CD4-positive, alpha-beta T cell treated with Interleukin-12 subunit alpha and Interleukin-12 subunit beta, for 1 hour (primary cell): ENCODE results near the gene TJP2.
"Not testable (repeated sequence)": the region's sequence is repeated elsewhere in the genome, so short reads cannot be mapped to it uniquely, and the experiment has no call there.

ENCODE experiments used
- DNase-seq: peaks from one replicate; pipeline ENCODE4 v3.0.0-alpha.2; 2020

Gene TJP2

GRCh38 chr9:69164573-69164972 lies 9.5 kb upstream of the TJP2 start:
- not testable (repeated sequence) for DNase-seq

DNA sequence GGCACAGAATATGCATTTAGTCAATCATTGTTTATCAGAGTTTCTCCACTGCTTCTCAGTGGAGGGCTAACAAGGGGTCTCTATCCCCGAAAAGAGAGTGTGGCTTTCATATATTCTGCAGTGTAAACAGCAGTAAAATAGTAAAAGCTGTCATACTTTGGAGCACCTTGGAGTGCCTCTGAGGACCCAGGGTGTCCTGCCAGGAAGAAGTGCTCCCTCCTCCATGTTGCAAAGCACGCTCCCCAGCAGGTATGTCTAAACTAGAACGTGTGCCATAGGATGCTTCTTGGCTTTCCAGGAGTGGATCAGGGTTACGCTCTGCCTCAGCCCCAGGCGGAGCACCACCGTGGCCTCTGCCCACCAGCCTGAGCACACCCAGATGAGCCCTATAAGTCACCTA lies 8.5 kb upstream of the TJP2 start:
- DNase-seq: no peak

DNA sequence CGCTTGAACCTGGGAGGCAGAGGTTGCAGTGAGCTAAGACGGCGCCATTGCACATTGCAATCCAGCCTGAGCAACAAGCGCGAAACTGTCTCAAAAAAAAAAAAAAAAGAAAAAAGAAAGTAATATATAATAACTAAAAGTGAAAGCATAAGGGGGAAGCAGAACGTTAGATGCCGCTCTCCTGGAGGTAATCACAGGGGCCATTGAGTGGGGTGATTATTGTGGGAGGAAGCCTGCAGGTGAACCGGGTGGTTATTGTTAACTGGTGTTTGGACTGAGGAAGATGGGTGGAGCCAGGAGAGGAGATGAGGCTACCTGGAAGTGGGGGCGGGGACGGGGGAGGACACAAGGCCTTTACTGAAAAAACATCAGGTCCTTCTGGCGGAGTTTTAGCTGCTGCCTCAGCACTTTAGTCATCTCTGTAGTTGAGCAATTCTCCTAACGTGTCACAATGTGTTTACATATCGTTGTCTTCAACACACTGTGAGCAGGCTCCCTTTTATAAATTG lies 5.3 kb upstream of the TJP2 start:
- peak; percentile 48 for DNase-seq

DNA sequence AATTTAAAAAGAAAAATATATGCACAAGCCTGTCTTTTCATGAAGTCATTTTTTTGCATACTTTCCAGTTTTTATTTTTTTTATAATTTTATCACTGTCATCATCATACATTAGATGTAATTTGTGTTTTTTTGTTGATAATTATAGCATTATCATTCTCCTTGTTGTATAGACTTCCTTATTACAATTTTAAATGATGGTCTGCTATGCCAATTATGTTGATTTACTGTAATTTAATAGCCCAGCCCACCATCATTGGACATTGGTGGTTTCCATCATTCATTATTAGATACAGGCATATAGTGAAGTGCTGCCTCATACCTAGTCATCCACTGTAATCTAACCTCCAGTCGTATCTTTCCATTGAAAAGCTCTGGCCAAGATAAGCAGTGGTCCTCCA lies 3.8 kb upstream of the TJP2 start:
- no peak for DNase-seq

GRCh38 chr9:69171049-69171448 lies 3.0 kb upstream of the TJP2 start:
- no peak for DNase-seq

DNA sequence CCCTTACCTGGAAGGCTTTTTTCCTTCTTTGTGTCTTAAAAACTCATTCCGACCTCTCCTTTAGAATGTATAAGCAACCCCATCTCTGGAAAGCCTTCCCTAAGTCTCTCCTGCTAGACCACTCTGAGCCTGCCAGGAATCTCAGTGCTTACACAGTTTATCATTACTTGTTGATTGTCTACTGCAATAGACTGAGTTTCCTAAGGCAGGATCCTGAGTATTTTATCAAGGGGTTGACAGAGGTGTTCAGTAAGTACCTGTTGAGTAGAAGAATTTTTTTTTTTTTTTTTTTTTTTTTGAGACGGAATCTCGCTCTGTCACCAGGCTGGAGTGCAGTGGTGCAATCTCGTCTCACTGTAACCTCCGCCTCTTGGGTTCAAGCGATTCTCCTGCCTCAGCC lies 2.6 kb upstream of the TJP2 start:
- no peak for DNase-seq

DNA sequence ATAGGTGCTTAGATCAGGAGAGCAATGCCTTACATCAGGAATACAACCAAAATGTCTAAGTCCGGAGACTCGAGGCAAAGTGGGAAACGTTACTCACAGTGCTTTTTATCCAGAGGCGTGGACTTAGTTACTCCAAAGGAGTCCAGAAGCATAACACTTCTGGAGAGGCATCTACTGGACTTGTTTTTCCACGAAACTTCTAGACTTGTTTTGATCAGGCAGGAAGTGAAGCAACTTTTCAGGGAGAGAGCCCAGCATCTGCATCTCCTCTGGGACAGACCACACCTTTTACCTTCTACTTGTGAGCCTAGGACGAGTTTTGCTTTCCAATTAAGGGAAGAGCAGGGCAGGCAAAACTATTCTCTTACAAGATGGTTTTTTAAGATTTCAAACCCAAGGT lies 1.2 kb upstream of the TJP2 start:
- no peak for DNase-seq

DNA sequence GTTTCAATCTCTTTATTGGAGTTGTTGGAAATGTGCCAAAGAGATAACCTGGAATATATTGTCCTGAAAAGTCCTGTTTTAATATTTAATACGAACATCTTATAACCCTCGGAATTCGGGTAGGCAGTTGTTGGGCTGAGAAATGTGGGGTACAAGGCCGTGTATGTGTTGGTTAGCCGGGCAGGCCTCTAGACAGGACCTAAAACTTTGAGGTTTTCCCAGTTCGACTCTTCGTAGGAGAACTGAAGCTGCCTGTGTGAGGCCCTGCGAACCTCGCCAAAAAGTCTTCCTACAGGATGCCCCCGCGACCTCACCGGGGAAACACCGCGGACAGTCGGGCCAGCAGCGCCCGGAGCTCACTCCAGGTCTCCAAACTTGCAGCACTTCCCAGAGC lies 583 bp upstream of the TJP2 start:
- DNase-seq: no peak

GRCh38 chr9:69174616-69175463 lies 763 bp downstream of the TJP2 start:
- DNase-seq: no peak

DNA sequence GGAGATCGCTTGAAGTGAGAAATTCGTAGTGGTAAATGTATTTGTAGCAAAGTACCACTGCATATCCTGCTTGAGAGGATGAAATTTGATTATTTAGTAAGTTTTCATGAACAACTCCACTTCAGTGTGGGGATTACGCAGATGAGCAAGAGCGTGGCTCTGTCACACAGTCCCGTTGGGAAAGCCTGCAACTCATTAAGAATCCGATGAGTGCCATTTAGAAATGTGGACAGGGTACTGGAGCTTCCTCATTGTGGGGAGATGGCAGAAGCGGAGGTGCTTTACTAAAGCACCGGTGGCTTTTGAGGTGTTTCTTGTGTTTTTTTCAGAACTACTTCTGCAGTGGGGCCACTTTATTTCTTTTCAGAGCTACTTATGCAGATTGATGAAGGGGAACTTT lies 1.4 kb downstream of the TJP2 start:
- DNase-seq: no peak

DNA sequence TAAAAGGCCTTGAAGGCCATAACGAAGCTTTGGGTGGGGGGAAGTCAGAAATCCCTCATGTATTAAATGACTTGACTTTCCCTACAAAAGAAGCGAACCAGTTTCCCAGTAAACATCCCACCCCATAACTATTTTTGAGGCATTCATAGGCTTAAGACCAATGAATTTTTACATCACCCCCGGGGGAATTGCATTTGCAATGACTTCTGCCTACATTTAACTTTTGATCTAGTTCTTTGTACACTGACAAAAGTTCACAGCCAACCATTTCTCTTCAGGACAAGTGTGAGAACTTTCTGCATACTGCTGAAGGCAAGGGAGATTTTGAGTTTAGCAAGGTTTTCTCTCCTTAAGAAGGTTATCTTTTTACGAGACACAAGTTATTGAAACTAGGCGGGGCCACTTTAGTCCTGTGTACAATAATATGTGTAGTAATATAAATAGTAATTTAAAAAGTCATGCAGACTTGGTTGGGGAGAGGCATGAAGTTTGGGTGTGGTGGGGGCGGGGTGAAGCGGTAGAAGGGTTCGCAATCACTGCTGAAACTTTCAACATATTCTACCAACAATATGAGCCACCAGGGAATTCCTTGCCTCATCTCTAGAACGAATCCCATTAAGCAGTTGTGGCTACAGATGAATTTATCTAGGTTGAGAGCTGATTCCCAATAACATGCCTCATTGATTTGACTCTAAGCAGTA lies 2.5 kb downstream of the TJP2 start:
- no peak for DNase-seq

- DNase-seq: peak; percentile 26
Observed at GRCh38 chr9:69178583-69179011, 4.5 kb downstream of the TJP2 start.

DNA sequence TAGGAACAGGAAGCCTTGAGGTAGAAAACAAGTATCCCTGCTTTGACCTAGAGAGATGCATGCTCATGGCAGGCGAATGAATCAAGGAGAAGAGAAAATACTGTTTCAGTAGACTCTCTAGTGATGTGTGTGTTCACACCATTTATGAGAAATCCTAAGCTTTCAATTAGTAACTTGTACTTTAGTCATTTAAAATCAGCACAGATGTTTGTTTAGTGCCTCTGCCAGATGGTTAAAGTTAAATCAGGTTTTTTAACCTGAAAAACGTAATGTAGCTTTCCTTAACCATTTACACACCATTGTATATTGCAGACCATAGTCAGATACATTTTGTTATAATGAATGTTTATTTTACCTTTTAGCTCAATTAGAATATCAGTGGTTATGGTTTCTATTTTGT lies 5.0 kb downstream of the TJP2 start:
- DNase-seq: no peak

DNA sequence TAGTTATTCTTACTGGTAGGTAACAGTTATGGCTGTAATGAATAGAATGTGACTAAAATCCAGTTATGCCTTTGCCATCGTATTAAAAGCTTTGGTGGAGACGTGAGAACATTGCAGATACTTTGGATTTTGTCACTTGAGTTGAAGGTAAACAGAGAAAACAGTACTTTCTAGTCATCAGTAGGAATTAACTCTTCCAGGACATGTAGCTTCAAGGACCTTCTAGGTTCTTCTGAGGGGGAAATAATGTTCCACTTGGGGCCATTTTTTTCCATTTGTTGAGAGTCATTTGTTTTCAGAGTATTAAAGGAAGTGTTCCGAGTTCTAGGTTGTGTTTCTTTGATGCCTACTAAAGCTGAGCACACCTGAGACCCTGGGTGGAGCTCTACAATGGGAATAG lies 6.1 kb downstream of the TJP2 start:
- DNase-seq: no peak

- DNase-seq: peak; percentile 53
Observed at GRCh38 chr9:69180670-69181069, 6.6 kb downstream of the TJP2 start.

DNA sequence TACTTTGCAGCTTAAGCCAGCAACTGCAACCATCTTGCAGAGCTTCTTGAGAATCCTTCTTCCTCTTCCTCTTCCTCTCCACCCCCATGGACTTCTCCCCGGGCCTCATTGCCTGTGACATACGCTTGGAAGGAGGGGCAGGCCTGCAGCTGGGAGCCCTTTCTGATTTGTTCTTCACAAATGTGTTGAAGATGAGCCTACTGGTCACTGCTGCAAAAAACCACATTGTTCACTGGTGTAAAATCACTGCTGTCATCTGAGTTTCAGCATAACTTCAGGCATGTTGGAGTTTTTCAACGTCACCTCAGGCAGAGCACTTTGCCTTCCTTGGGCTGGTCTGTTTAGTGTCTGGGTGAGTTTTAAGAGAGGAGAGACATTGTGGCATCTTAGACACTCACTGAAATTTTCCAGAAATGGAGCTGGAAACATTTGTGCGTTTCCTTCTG lies 7.9 kb downstream of the TJP2 start:
- DNase-seq: no peak

- no peak for DNase-seq
Observed at GRCh38 chr9:69184266-69184665, 10.2 kb downstream of the TJP2 start.

GRCh38 chr9:69186841-69187611 lies 12.9 kb downstream of the TJP2 start:
- DNase-seq: no peak

DNA sequence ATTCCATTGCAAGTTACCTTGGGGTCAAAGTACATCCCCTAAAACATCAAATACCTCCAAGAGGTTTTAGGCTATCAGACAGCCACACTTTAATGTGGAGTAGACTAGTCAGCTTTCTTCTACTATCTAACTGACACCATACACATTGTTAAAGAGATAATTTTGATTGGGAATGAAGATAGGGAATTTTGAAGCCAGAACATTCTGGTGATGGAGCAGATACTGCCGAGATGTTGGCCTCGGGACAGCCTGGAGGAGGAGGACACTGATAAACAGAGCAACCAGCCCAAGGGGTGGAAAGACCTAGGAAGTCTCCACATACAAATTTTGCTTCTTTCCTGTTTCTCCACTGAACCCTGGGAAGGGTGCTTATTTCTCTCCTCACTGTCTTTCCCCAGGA lies 14.9 kb downstream of the TJP2 start:
- DNase-seq: no peak

DNA sequence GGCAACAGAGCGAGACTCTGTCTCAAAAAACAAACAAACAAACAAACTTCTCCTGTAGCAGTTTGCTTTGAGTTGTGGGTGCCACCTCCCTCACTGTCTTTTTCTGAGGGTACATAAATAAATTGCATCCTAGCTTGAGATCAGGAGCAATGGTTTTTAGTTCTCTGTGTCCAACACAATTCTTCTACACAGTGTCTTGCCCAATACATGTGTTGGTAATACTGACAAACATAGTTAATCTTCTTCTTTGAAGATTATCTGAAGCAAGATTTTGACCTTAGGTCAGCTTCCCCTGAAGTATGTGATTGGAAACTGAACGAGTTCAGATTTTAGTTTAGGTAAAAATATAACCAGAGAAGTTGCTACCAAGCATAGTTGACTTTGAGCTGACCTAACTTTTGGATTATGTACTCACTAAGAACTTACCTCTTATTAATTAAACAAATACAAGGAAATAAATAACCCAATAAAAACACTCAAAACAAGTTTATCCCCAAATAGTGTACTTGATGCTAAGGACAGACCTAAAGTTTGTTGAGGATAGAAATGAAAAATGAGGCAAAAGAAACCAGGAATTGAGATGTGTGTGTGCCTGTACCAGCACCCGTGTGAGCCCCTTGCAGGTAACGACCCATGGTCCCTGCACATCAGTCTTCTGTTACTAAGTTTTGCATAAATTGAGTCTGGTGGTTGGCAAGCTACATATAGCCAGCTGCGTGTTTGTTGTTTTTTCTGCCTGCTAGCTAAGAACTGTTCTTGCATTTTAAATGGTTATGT lies 16.2 kb downstream of the TJP2 start:
- DNase-seq: no peak

DNA sequence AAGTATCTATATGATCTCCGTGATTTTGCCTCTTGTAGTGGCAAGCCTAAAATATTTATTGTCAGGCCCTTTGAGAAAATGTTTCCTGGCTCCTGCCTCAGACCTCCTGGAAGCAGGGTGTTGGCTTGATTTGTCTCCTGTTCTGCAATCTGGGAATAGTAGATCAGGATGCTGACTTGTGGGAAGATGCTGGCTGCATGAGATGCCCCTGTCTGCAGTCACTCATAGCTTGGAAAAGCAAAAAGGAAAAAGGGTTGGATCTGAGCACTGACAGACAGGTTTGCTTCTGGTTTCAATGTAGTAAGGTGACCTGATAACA lies 16.7 kb downstream of the TJP2 start:
- DNase-seq: no peak

DNA sequence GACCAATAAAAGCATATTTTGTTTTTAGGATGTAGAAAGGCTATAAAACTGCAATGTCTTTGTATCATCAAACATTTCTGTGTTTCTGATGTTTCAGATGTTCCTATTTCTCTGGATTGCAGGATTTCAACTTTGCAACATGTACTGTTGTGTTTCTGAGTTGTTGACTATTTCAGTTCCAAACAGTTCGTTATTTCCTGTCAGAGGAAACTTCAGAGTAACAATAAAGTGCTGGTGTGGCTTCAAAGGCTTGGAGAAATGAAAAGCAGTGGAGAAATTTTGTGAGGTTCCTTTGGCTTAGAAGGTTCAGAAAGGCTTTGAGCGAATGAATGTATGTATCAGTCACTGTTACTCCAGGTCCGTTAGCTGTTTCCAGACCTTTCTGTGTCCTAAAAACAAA lies 17.2 kb downstream of the TJP2 start:
- no peak for DNase-seq

DNA sequence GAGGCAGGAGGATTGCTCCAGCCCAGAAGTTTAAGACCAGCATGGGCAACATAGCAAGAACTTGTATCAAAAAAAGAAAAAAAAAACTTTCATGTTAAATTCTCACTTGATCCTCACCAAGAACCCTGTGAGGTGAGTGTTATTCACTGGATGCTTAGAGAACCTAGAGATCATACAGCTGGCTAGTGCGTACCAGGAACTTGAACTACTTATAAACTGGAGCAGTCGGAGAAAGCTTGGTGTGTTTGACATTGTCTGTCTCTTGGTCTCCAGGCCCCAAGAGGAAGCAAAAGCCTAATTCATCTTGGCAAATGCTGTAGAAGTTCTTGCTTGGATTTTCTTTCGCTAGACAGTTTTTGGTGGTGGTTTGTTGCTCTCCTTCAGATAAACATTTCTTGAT lies 18.1 kb downstream of the TJP2 start:
- DNase-seq: no peak
